HG03558 (cell line): Measurements from ENCODE around the gene ELMO2.

ENCODE experiments used
- ATAC-seq: cut with Tn5 transposase; IDR thresholded peaks from one replicate; pipeline ENCODE4 v1.9.1; 2021; ENCODE audit warnings: moderate number of reproducible peaks; ENCODE audit not compliant: unreplicated experiment; ENCODE audit errors: extremely low read depth

Gene ELMO2

DNA sequence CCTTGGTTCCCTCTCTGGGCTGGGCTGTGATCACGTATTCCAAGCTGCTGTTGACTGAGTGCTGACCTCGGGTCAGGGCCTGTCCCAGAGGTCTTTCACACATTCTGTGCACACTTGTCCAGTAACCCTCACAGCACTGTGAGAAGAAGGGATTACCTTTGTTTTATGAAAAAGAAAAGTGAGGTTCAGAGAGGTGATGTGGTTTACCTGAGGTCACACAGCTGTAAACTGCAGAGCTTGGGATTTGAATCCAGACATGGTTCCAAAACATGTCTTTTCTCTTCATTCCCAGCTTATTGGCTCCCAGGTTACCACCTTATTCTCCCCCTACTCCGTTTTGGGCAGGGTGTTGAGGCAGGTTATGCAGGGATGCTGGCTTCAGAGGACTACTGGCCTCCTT, 69.7 kb downstream of the ELMO2 start:
- ATAC-seq = no peak

DNA sequence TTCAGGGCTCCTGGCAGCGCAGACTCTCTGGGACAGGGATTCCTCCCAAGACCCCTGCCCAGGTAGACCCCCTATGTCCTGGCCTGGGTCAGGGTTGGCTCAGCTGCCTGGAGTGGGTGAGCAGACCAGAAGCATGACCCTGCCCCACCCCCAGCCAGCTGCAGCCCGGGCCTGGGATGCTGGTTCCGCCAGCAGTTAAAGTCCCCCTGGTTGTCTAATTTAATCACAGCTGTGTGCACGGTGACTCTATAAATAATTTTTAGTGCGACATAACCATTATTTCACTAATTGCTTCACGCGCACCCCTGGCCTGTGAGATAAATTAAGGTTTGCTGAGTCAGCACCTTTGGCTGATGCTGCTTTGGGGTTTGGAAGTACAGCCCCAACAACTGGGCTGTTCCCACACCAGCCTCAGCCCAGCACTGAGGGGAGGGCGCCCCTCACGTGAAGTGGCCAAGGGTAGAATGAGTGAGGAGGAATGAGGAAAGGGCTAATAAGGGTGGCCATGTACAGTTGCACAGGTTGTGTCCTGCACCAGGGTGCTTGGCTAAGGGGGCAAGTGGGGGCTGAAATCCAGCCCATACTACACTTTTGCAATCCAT, 72.0 kb downstream of the ELMO2 start:
- ATAC-seq = no peak

GRCh38 chr20:46333161-46333991, 73.0 kb downstream of the ELMO2 start:
- ATAC-seq = no peak

DNA sequence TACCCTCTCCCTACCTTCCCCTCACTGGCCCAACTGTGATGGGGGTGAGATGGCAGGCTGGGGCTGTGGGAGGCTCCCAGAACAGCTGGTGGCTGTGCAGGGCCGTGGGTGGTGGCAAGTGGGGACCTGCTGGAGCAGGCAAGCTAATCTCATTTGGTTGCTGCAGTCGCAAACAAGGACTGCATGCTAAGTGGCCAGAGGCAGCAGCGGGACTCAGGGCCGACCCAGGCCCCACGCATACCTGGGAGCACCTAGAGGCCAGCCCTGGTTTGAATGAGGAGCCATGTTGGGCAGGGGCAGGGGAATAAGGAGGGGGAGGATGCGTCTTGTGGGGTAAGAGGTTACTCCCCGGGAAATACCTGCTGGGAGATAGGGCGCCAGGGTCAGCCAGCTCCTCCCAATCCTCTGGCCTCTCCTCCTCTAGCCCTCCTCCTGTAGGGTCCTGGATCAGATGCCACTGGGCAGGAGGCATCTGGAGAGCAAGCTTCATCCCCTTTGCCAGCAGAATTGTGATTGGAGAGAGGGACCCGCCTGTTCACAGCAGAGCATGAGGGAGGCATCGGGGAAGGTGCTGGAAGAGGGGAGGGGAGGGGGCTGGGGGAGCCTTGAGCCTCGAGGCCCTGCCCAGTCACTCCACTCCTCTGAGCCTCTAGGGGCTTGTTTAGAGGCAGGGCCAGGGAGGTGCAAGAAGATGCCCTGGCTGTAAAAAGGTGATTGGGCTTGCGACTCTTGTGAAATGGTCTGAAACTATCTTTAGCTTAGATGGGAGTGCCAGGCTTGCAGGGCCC, 73.8 kb downstream of the ELMO2 start:
- no peak for ATAC-seq

- ATAC-seq = no peak
Observed at GRCh38 chr20:46331611-46332361, 74.6 kb downstream of the ELMO2 start.

GRCh38 chr20:46330831-46331371, 75.5 kb downstream of the ELMO2 start:
- ATAC-seq = no peak

- no peak for ATAC-seq
Observed at GRCh38 chr20:46330072-46330763, 76.2 kb downstream of the ELMO2 start.

DNA sequence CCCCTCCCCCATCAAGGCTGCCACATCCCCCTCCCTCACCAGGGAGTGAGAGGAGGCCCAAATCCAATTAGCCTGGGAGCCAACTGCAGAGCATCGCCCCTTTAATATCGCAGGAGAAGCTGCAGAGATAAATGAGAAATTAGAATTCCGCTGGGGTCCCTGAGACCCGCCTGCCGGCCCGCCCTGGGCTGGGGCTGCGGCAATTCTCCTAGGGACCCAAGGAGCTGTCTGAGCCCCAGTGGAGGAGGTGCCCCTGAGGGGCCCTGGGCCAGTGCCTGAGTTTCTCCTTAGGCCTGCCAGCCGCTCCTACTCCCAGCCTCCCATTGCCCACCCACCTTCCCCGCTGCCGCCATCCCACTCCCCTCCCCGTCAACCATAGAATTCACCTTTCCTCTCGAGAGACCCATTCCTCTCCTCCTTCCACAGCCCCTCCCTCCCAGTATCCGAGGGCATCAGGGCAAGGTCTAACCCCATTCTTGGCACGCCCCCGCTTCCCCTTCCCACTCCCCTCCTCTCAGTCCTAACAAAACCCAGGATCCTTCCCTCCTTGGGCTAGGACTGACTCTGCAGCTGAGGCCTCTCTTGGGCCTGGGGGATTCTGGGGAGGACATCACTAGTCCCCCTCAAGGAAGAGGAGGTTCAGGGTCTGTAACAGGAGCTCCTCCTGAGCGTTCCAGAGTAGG, 78.1 kb downstream of the ELMO2 start:
- ATAC-seq = no peak

DNA sequence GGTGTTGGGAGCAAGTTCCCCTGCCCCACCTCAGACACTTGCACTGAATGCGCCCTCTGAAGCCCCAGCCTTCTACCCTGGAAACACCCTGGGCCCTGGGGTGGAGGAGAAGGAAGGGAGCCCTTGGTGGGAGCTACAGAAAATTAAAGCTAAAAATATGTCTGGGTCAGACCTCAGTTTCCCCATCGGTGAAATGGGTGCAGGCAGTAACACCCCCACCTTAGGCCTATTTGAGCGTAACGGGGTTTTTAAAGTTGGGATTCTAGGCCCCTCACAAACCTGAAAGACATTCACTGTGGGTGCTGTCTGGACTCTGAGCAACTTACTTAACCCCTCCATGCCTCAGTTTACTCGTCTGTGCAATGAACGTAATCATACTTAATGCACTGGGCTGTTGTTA, 78.9 kb downstream of the ELMO2 start:
- no peak for ATAC-seq

DNA sequence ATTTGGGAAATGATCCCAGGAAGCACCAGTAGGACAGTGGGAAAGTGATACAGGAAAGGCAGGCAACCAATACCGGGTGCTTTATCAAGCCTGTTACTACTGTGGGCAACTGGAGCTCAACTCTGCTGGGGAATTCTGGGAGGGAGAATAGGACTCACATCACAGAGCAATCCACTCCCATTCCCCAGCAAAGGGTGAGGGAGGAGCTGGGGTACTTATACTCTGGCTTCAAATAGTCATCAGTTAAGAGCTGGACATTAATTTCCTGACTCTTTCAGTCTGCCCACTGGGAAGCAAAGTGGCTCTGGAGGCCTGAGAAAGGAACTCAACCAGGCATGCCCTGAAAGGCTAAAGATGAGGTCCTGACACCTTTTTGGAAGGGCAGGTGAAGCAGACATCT, 80.6 kb downstream of the ELMO2 start:
- ATAC-seq = no peak

DNA sequence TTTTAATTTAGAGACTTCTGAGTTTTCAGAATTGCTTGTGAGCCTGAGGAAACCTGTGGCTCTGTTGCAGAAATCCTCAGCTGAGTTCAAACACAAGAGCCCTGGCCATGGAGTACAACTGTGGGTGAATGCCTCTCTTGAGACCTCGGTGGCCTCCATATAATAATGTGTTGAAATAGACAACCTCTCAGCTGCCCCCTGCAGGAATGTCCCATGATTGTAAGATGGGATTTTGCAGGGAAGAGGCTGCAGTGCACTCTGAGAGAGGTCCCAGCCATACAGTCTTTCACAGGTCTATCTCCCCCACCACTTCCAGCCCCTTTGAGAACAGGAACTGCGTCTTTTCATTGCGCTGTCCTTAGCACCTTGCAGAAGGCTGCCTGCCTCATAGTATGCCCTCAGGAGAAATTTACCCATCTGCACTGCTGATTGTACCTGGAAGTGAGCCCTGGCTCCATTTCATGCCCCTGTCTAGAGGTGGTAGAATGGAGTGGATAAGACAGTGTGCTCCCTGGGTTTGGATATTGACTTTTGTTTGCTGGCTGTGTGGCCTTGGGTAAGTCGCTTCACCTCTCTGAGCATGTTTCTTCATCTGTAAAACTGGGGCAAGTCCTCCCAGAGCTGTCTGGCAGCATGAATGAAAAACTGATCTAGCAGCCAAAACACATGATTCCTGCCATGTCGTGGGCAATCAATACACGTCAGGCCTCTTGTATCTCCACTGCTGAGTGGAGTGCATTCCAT, 81.3 kb downstream of the ELMO2 start:
- no peak for ATAC-seq

- no peak for ATAC-seq
Observed at GRCh38 chr20:46324379-46324778, 82.0 kb downstream of the ELMO2 start.

GRCh38 chr20:46323557-46323956, 82.9 kb downstream of the ELMO2 start:
- ATAC-seq = no peak

- no peak for ATAC-seq
Observed at GRCh38 chr20:46322641-46323040, 83.8 kb downstream of the ELMO2 start.

DNA sequence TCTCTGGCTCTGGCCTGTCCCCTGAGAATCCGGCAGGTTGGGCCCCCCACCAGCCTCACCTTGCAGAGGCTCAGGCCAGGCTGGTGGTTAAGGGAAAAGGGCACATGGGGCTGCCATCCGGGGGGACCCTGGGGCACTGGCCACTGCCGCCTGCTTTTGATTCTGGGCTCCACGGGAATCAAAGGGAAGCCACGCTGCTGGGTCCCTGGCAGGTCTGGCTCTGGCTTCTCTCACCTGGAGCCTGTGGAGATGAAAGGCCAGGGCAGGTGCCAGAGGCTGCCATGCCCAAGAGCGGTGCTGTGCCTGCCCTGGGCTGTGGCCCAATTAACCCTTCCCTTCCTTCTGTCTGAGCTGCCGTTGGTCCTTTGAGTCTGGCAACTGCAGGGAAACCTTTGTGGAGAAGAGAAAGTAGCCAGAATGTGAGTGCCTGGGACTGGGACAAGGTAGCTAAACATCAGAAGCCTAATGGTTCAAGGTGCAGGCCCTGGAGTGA, 88.7 kb downstream of the ELMO2 start:
- no peak for ATAC-seq

DNA sequence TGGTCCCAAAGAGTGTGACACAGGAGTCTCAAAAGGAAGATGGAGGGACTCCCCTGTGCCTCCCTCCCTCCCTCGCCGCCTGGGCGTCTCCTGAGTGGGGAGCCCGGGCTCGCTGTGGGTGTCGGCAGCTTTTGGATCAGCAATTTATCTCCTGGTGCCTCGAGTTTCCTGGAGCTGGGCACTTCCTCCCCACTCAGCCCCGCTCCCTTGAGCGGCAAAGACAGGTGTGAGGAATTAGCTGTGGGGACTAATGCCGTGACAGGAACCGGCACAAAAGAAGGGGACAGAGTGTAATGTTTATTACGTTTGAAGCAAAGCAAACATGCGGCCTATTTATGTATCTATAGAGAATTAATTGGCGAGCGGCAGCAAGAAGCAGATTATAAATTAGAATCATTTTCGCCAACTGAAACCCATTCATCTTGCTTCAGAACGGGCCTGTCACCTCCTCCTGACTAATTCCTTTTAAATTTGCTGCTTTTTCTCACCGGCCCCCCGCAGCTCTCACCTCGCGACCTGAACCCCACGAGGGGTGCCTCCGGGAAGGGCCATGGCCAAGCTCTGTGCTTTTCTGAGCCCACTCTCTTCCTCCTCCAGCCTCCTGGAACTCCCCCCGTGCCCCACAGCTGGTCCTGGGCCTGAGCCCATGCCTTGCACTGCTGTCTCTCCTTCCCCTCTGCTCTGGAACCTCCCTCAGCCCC, 89.3 kb downstream of the ELMO2 start:
- no peak for ATAC-seq
